DMS153 treated with DMSO at 0.1 percent for 48 hours (cell line): Measurements from ENCODE around the gene FOXD3.
"Not testable (repeated sequence)": the region's sequence is repeated elsewhere in the genome, so short reads cannot be mapped to it uniquely, and the experiment has no call there.

ENCODE experiments used
- DNase-seq: peaks from one replicate; lab custom pipeline; 2025; ENCODE audit not compliant: unreplicated experiment; lab: John Stamatoyannopoulos, UW

FOXD3 gene

GRCh38 chr1:63356234-63356633 is 33.9 kb downstream of the FOXD3 start:
- DNase-seq: not testable (repeated sequence)

- DNase-seq: no peak
Measured at GRCh38 chr1:63359561-63359960, 37.2 kb downstream of the FOXD3 start.

GRCh38 chr1:63362073-63362472 is 39.7 kb downstream of the FOXD3 start:
- no peak for DNase-seq

GRCh38 chr1:63362578-63362977 is 40.2 kb downstream of the FOXD3 start:
- no peak for DNase-seq

GRCh38 chr1:63363014-63363413 is 40.6 kb downstream of the FOXD3 start:
- no peak for DNase-seq

GRCh38 chr1:63366908-63367214 is 44.5 kb downstream of the FOXD3 start:
- DNase-seq: peak; percentile 3

- DNase-seq: peak; percentile 90
Measured at GRCh38 chr1:63367215-63368103, 45.1 kb downstream of the FOXD3 start, which contains the start of gene ALG6. Gene ALG6, plus strand, starts transcription at chr1:63367627. Its CDS starts 3,351 bp downstream, at chr1:63370978.

GRCh38 chr1:63368131-63368530 is 45.8 kb downstream of the FOXD3 start:
- no peak for DNase-seq
